HL-60 (cell line): ENCODE results near the gene RYR3.

Source experiments
- CTCF ChIP-seq: IDR thresholded peaks from one replicate; pipeline ENCODE4 v1.5.1; 2011; ENCODE audit warnings: low read length, control low read depth, inconsistent platforms; ENCODE audit not compliant: insufficient read depth
- GABPA ChIP-seq: IDR thresholded peaks from 2 replicates; pipeline ENCODE4 v1.6.1; 2012; ENCODE audit warnings: low read depth
- POLR2AphosphoS5 ChIP-seq: IDR thresholded peaks from 2 replicates; pipeline ENCODE4 v1.6.1; 2012; ENCODE audit warnings: low read depth
- REST ChIP-seq: IDR thresholded peaks from 2 replicates; pipeline ENCODE4 v1.6.1; 2012; ENCODE audit warnings: low read depth; ENCODE audit not compliant: insufficient replicate concordance
- SPI1 ChIP-seq: IDR thresholded peaks from 2 replicates; pipeline ENCODE4 v1.6.1; 2012; ENCODE audit warnings: low read depth, mild to moderate bottlenecking, borderline replicate concordance

GRCh38 chr15:33371159-33371558 lies 60.4 kb downstream of the RYR3 start:
- TF ChIP-seq CTCF = no peak
- TF ChIP-seq POLR2AphosphoS5 = no peak
- TF ChIP-seq REST = no peak
- TF ChIP-seq GABPA = no peak
- no peak for TF ChIP-seq SPI1
